WTC11 (cell line): ENCODE results near the gene POLG. TPM values are rescaled to one million over a fixed set of nuclear protein-coding genes. Genes with fewer than 3 reads are reported as not detected.

Source experiments
- ATAC-seq: fragments of 200-7000 bp; cut with Tn5 transposase; 2 replicates; pipeline ENCODE4 v1.10.0; 2021; ENCODE audit warnings: mild to moderate bottlenecking, moderate library complexity
- CTCF ChIA-PET: fragments of 300-600 bp; sonication (Branson Sonifier 250); formaldehyde crosslinking; loops from one replicate; lab custom pipeline; 2021; ENCODE audit warnings: antibody characterized with exemption; lab: Charles Lee
- POLR2A ChIA-PET: fragments of 350-600 bp; sonication (Branson Sonifier 250); formaldehyde crosslinking; loops from one replicate; lab custom pipeline; 2021; ENCODE audit warnings: antibody characterized with exemption; lab: Charles Lee
- DNase-seq: peaks from one replicate; pipeline ENCODE4 v3.0.0; 2021; ENCODE audit warnings: low spot score
- H3K27ac Mint-ChIP-seq: 2 replicates; pipeline ENCODE4 v1.8.0; 2021; ENCODE audit warnings: mixed read lengths
- H3K27me3 Mint-ChIP-seq: 2 replicates; pipeline ENCODE4 v1.8.0; 2021; ENCODE audit warnings: low read depth, mild to moderate bottlenecking, moderate library complexity, mixed read lengths
- H3K36me3 Mint-ChIP-seq: 2 replicates; pipeline ENCODE4 v1.8.0; 2021; ENCODE audit warnings: mixed read lengths
- H3K4me1 Mint-ChIP-seq: 2 replicates; pipeline ENCODE4 v1.8.0; 2022; ENCODE audit warnings: mixed read lengths
- H3K4me3 Mint-ChIP-seq: 2 replicates; pipeline ENCODE4 v1.8.0; 2021; ENCODE audit warnings: mild to moderate bottlenecking, moderate library complexity, mixed read lengths
- H3K9me3 Mint-ChIP-seq: 2 replicates; pipeline ENCODE4 v1.8.0; 2021; ENCODE audit warnings: mixed read lengths
- GABPB1 ChIP-seq: sonication (generic); formaldehyde crosslinking; IDR thresholded peaks from 2 replicates; pipeline ENCODE4 v1.8.1; 2023; ENCODE audit warnings: mild to moderate bottlenecking, missing genetic modification reagents
- HMGA2 ChIP-seq: fragments of 250-450 bp; sonication (Bioruptor Pico); IDR thresholded peaks from 2 replicates; pipeline ENCODE4 v1.4.0; 2021; ENCODE audit warnings: mild to moderate bottlenecking, moderate library complexity
- JAZF1 ChIP-seq: fragments of 250-450 bp; sonication (Bioruptor Pico); IDR thresholded peaks from 2 replicates; pipeline ENCODE4 v1.9.0; 2021; ENCODE audit warnings: moderate library complexity, mild to moderate bottlenecking, inconsistent platforms
- JUN ChIP-seq: sonication (generic); formaldehyde crosslinking; IDR thresholded peaks from 2 replicates; pipeline ENCODE4 v1.8.0; 2023; ENCODE audit warnings: mild to moderate bottlenecking, missing genetic modification reagents
- NFATC4 ChIP-seq: fragments of 250-450 bp; sonication (Bioruptor Pico); IDR thresholded peaks from 2 replicates; pipeline ENCODE4 v1.9.0; 2021; ENCODE audit warnings: mild to moderate bottlenecking
- NFE2L1 ChIP-seq: sonication (generic); formaldehyde crosslinking; IDR thresholded peaks from 2 replicates; pipeline ENCODE4 v1.8.1; 2023; ENCODE audit warnings: missing genetic modification reagents
- NR3C1 ChIP-seq: sonication (generic); formaldehyde crosslinking; conservative IDR thresholded peaks from 2 replicates; pipeline ENCODE4 v1.8.1; 2023; ENCODE audit warnings: low read depth, mild to moderate bottlenecking, missing genetic modification reagents
- SMAD3 ChIP-seq: sonication (generic); formaldehyde crosslinking; IDR thresholded peaks from 2 replicates; pipeline ENCODE4 v1.8.0; 2022; ENCODE audit warnings: missing genetic modification reagents, mild to moderate bottlenecking, borderline replicate concordance
- SMAD4 ChIP-seq: sonication (generic); formaldehyde crosslinking; IDR thresholded peaks from 2 replicates; pipeline ENCODE4 v1.8.0; 2022; ENCODE audit warnings: mild to moderate bottlenecking, missing genetic modification reagents
- SOX15 ChIP-seq: fragments of 250-450 bp; sonication (Bioruptor Pico); IDR thresholded peaks from 2 replicates; pipeline ENCODE4 v1.9.0; 2021; ENCODE audit warnings: mild to moderate bottlenecking
- SP1 ChIP-seq: sonication (generic); formaldehyde crosslinking; conservative IDR thresholded peaks from 2 replicates; pipeline ENCODE4 v1.8.1; 2022; ENCODE audit warnings: missing genetic modification reagents
- TEAD1 ChIP-seq: sonication (generic); formaldehyde crosslinking; IDR thresholded peaks from 2 replicates; pipeline ENCODE4 v1.8.0; 2022; ENCODE audit warnings: mild to moderate bottlenecking, missing genetic modification reagents
- TP53 ChIP-seq: sonication (generic); formaldehyde crosslinking; IDR thresholded peaks from 2 replicates; pipeline ENCODE4 v1.8.1; 2023; ENCODE audit warnings: mild to moderate bottlenecking, missing genetic modification reagents
- ZNF138 ChIP-seq: sonication (generic); formaldehyde crosslinking; conservative IDR thresholded peaks from 2 replicates; pipeline ENCODE4 v1.8.1; 2022; ENCODE audit warnings: mild to moderate bottlenecking, moderate library complexity, missing genetic modification reagents
- ZNF219 ChIP-seq: sonication (generic); formaldehyde crosslinking; IDR thresholded peaks from 2 replicates; pipeline ENCODE4 v1.8.0; 2023; ENCODE audit warnings: missing genetic modification reagents, mild to moderate bottlenecking, borderline replicate concordance
- total RNA-seq: library from RNA; stranded (reverse); gene quantifications from 3 replicates; pipeline ENCODE4 v1.2.3, GENCODE V29; 2021
- TF ChIP-seq, protein P1 (sequence below): fragments of 250-450 bp; sonication (Bioruptor Pico); IDR thresholded peaks from 2 replicates; pipeline ENCODE4 v1.9.0; 2021; ENCODE audit warnings: mild to moderate bottlenecking, borderline replicate concordance
- TF ChIP-seq, protein P2 (sequence below): sonication (generic); formaldehyde crosslinking; IDR thresholded peaks from 2 replicates; pipeline ENCODE4 v1.8.0; 2023; ENCODE audit warnings: mild to moderate bottlenecking, missing genetic modification reagents
- TF ChIP-seq, protein P3 (sequence below): sonication (generic); formaldehyde crosslinking; IDR thresholded peaks from 2 replicates; pipeline ENCODE4 v1.8.1; 2023; ENCODE audit warnings: mild to moderate bottlenecking, moderate library complexity, missing genetic modification reagents
- TF ChIP-seq, protein P4 (sequence below): sonication (generic); formaldehyde crosslinking; IDR thresholded peaks from 2 replicates; pipeline ENCODE4 v1.8.0; 2022; ENCODE audit warnings: mild to moderate bottlenecking, missing genetic modification reagents
- TF ChIP-seq, protein P5 (sequence below): fragments of 250-450 bp; sonication (Bioruptor Pico); IDR thresholded peaks from 2 replicates; pipeline ENCODE4 v1.8.0; 2021; ENCODE audit warnings: mild to moderate bottlenecking

Gene POLG
- total RNA-seq, 1 experiment from 2014 or later = 76.2 TPM

DNA sequence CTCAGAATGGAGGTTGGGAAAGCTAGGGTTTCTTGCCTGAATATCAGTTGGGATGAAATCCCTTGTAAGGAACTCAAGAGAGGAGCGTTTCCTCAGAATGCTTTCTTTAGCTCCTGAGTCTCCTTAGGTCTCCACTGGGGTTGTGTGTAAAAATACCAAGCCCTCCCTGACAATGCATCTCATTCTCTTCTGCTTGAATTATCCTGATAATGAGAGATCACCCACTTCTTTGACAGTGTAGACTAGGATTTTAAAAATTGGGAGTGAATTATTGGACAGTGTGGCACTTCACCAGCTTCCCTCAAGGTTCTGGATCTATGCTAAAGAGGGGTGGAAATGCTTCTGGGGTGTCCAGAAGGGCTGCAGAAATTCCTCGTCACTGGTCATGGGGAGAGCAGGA lies 41.8 kb upstream of the POLG start (continued):
- TF ChIP-seq, protein P1, sequence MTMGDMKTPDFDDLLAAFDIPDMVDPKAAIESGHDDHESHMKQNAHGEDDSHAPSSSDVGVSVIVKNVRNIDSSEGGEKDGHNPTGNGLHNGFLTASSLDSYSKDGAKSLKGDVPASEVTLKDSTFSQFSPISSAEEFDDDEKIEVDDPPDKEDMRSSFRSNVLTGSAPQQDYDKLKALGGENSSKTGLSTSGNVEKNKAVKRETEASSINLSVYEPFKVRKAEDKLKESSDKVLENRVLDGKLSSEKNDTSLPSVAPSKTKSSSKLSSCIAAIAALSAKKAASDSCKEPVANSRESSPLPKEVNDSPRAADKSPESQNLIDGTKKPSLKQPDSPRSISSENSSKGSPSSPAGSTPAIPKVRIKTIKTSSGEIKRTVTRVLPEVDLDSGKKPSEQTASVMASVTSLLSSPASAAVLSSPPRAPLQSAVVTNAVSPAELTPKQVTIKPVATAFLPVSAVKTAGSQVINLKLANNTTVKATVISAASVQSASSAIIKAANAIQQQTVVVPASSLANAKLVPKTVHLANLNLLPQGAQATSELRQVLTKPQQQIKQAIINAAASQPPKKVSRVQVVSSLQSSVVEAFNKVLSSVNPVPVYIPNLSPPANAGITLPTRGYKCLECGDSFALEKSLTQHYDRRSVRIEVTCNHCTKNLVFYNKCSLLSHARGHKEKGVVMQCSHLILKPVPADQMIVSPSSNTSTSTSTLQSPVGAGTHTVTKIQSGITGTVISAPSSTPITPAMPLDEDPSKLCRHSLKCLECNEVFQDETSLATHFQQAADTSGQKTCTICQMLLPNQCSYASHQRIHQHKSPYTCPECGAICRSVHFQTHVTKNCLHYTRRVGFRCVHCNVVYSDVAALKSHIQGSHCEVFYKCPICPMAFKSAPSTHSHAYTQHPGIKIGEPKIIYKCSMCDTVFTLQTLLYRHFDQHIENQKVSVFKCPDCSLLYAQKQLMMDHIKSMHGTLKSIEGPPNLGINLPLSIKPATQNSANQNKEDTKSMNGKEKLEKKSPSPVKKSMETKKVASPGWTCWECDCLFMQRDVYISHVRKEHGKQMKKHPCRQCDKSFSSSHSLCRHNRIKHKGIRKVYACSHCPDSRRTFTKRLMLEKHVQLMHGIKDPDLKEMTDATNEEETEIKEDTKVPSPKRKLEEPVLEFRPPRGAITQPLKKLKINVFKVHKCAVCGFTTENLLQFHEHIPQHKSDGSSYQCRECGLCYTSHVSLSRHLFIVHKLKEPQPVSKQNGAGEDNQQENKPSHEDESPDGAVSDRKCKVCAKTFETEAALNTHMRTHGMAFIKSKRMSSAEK (CRISPR knock-in tag) = no peak
- no peak for TF ChIP-seq SMAD3
- TF ChIP-seq, protein P2, sequence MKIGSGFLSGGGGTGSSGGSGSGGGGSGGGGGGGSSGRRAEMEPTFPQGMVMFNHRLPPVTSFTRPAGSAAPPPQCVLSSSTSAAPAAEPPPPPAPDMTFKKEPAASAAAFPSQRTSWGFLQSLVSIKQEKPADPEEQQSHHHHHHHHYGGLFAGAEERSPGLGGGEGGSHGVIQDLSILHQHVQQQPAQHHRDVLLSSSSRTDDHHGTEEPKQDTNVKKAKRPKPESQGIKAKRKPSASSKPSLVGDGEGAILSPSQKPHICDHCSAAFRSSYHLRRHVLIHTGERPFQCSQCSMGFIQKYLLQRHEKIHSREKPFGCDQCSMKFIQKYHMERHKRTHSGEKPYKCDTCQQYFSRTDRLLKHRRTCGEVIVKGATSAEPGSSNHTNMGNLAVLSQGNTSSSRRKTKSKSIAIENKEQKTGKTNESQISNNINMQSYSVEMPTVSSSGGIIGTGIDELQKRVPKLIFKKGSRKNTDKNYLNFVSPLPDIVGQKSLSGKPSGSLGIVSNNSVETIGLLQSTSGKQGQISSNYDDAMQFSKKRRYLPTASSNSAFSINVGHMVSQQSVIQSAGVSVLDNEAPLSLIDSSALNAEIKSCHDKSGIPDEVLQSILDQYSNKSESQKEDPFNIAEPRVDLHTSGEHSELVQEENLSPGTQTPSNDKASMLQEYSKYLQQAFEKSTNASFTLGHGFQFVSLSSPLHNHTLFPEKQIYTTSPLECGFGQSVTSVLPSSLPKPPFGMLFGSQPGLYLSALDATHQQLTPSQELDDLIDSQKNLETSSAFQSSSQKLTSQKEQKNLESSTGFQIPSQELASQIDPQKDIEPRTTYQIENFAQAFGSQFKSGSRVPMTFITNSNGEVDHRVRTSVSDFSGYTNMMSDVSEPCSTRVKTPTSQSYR (CRISPR knock-in tag) = no peak
- no peak for TF ChIP-seq ZNF138
- no peak for TF ChIP-seq JAZF1 (CRISPR knock-in tag)
- no peak for TF ChIP-seq TEAD1 (CRISPR knock-in tag)
- no peak for TF ChIP-seq JUN (CRISPR knock-in tag)
- TF ChIP-seq SP1 (CRISPR knock-in tag) = no peak
- TF ChIP-seq, protein P3, sequence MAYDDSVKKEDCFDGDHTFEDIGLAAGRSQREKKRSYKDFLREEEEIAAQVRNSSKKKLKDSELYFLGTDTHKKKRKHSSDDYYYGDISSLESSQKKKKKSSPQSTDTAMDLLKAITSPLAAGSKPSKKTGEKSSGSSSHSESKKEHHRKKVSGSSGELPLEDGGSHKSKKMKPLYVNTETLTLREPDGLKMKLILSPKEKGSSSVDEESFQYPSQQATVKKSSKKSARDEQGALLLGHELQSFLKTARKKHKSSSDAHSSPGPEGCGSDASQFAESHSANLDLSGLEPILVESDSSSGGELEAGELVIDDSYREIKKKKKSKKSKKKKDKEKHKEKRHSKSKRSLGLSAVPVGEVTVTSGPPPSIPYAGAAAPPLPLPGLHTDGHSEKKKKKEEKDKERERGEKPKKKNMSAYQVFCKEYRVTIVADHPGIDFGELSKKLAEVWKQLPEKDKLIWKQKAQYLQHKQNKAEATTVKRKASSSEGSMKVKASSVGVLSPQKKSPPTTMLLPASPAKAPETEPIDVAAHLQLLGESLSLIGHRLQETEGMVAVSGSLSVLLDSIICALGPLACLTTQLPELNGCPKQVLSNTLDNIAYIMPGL (CRISPR knock-in tag) = no peak
- no peak for TF ChIP-seq TP53 (CRISPR knock-in tag)
- TF ChIP-seq HMGA2 (CRISPR knock-in tag) = no peak
- no peak for TF ChIP-seq NFATC4

DNA sequence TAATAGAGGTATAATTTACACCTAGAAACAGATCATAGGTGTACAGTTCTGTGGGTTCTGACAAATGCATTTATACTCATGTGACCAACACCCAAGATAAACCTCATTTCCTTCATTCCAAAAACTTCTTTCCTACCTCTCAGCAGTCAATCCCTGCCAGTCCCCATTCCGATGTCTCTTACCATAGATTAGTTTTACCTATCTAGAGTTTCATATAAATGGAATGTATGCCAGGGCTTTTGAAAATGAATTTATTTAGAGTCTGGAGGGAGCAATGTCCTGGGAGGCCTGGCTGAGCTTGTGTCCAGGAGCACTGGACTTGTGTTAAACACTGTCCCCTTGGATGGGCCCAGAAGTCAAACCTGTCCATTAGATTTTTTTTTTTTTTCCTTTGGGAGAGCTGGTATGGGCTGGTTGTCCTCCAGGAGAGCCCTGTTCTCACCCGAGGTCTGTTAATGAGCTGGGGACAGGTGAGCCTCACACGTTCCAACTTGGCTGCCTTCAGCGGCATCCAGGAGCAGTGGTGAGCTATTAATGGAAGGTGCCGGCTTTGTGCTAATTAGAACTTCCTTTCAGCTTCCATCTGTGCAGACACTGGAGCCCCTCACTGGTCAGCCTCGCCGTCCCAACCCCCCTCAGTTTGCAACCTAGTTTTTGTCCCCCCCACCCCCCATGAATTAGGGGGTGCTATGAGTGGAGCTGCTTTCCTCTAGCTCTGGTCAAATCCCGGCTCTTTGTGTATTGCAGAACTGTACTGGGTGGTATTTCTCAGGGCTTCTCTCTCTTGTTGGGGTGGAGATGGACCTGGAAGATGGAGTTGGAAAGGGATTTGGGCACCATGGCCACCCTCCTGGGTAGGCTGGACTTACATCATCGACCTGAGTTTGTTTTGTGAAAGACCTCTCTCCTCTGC lies 40.7 kb upstream of the POLG start:
- Mint-ChIP-seq H3K27ac (no peak overlapping the region), H3K9me3 (no peaks in the 10 kb centered on the region), H3K4me3 (no peak overlapping the region), H3K4me1 (peaks cover 50% of the 10 kb centered on the region)
- CTCF ChIA-PET = interaction anchor here (0.7 to 6.4 kb wide), 6 partner anchors 14 to 394 kb away, joined by 3 to 133 read pairs (median 6); no protein-coding TSS in a partner anchor
- TF ChIP-seq SMAD4 (no peak), SOX15 (CRISPR knock-in tag) (no peak), GABPB1 (no peak), ZNF219 (CRISPR knock-in tag) (no peak), NFE2L1 (CRISPR knock-in tag) (no peak), NR3C1 (CRISPR knock-in tag) (no peak)
- TF ChIP-seq, protein P4, sequence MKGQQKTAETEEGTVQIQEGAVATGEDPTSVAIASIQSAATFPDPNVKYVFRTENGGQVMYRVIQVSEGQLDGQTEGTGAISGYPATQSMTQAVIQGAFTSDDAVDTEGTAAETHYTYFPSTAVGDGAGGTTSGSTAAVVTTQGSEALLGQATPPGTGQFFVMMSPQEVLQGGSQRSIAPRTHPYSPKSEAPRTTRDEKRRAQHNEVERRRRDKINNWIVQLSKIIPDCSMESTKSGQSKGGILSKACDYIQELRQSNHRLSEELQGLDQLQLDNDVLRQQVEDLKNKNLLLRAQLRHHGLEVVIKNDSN (CRISPR knock-in tag) = no peak
- TF ChIP-seq, protein P5, sequence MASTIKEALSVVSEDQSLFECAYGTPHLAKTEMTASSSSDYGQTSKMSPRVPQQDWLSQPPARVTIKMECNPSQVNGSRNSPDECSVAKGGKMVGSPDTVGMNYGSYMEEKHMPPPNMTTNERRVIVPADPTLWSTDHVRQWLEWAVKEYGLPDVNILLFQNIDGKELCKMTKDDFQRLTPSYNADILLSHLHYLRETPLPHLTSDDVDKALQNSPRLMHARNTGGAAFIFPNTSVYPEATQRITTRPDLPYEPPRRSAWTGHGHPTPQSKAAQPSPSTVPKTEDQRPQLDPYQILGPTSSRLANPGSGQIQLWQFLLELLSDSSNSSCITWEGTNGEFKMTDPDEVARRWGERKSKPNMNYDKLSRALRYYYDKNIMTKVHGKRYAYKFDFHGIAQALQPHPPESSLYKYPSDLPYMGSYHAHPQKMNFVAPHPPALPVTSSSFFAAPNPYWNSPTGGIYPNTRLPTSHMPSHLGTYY (CRISPR knock-in tag) = no peak
- TF ChIP-seq, all 79 proteins: peak for 0
- ATAC-seq (no peak), DNase-seq (no peak)
- no peaks in the 10 kb centered on the region for H3K36me3 Mint-ChIP-seq
- POLR2A ChIA-PET = interaction anchor here (0.7 kb wide), 1 partner anchor 21 kb away, joined by 3 read pairs; no protein-coding TSS in a partner anchor
- H3K27me3 Mint-ChIP-seq = peaks cover 99% of the 10 kb centered on the region
